Omental fat pad (tissue), 4 donors: ENCODE data around the gene AMDHD1. TPM values are rescaled to one million over a fixed set of nuclear protein-coding genes. Genes with fewer than 3 reads are reported as not detected.

Experiments used
- ATAC-seq: fragments of 150-250 bp; one replicate; pipeline ENCODE4 v1.9.1; 2016; ENCODE audit warnings: mild to moderate bottlenecking, moderate library complexity; ENCODE audit not compliant: low FRiP score
- DNase-seq: peaks from one replicate; pipeline ENCODE4 v3.0.0-alpha.2; 2019; ENCODE audit warnings: low spot score
- CTCF ChIP-seq, 3 donors: fragments of 450-650 bp; IDR thresholded peaks; one replicate each; pipeline ENCODE4 v1.5.1; 2016 to 2017; ENCODE audit warnings: antibody characterized with exemption in 3 of 3, mild to moderate bottlenecking in 3 of 3, moderate library complexity in 2 of 3
- total RNA-seq, 4 donors: library from RNA; depleted of rRNA; stranded (reverse); fragments of >200 nt; gene quantifications; one replicate each; pipeline ENCODE4 v1.1.0, GENCODE V29; 2016

Gene AMDHD1
- total RNA-seq: 1 to 10 TPM in 3 of 4 donors, under 1 TPM in 1; 0.69 to 3.2 (median 1.4) TPM

GRCh38 chr12:95943330-95943842, at the start of gene AMDHD1:
TSS of gene AMDHD1 (plus strand) at chr12:95943331. CDS start at chr12:95943399, 68 bp downstream.
- DNase-seq (no peak), ATAC-seq (peak; percentile 75)
- no peak for TF ChIP-seq CTCF (IDR thresholded peaks at IDR 0.05)

GRCh38 chr12:95896846-95897245, 46.3 kb upstream of the AMDHD1 start:
- ATAC-seq (no peak), DNase-seq (no peak)
- no peak for TF ChIP-seq CTCF (IDR thresholded peaks at IDR 0.05)

- no peak for TF ChIP-seq CTCF (IDR thresholded peaks at IDR 0.05)
- no peak for ATAC-seq
- DNase-seq: no peak
These were observed 45.0 kb upstream of the AMDHD1 start for GRCh38 chr12:95898081-95898480.

- no peak for ATAC-seq
- no peak for TF ChIP-seq CTCF (IDR thresholded peaks at IDR 0.05)
- no peak for DNase-seq
These were observed 34.6 kb upstream of the AMDHD1 start for GRCh38 chr12:95908573-95908972.

GRCh38 chr12:95909871-95910270, 33.3 kb upstream of the AMDHD1 start:
- ATAC-seq (no peak), DNase-seq (no peak)
- no peak for TF ChIP-seq CTCF (IDR thresholded peaks at IDR 0.05)

GRCh38 chr12:95918194-95918993, 24.7 kb upstream of the AMDHD1 start:
- ATAC-seq (peak; percentile 32), DNase-seq (no peak)
- TF ChIP-seq CTCF (IDR thresholded peaks at IDR 0.05): peak in 1 of 3 donors; percentile 24

- TF ChIP-seq CTCF (IDR thresholded peaks at IDR 0.05): no peak
These were observed 24.0 kb upstream of the AMDHD1 start for GRCh38 chr12:95919110-95919509.

More at GRCh38 chr12:95919110-95919509, 24.0 kb upstream of the AMDHD1 start:
- ATAC-seq (no peak), DNase-seq (no peak)
